HepG2 (cell line): Measurements from ENCODE around the gene LLGL1. TPM values are rescaled to one million over a fixed set of nuclear protein-coding genes. Genes with fewer than 3 reads are reported as not detected.

Experiments
- ATAC-seq: fragments of 200-7000 bp; cut with Tn5 transposase; 3 replicates; pipeline ENCODE4 v1.9.1; 2020; ENCODE audit warnings: mild to moderate bottlenecking, moderate library complexity
- BruUV-seq: library from RNA; stranded (reverse); fragments of 400-500 nt; replicated peaks from 2 replicates; lab custom pipeline; 2021; lab: Mats Ljungman, UMichigan
- CTCF ChIA-PET: fragments of 300-600 bp; formaldehyde crosslinking; extraction: SDS; loops from one replicate; lab custom pipeline; 2021; ENCODE audit warnings: low total read pairs, inconsistent platforms, low intra/inter-chr PET ratio; lab: Yijun Ruan, JAX
- POLR2A ChIA-PET: fragments of 350-600 bp; sonication (Branson Sonifier 250); formaldehyde crosslinking; loops from one replicate; lab custom pipeline; 2020; ENCODE audit warnings: antibody characterized with exemption, inconsistent platforms; lab: Yijun Ruan, JAX
- DNase-seq: peaks from one replicate; pipeline ENCODE4 v3.0.0-alpha.2; 2015; ENCODE audit warnings: low spot score
- FAIRE-seq: peaks from 3 replicates; lab custom pipeline; 2011; peaks lifted over from hg19 to GRCh38; lab: Jason Lieb, UNC
- H2AFZ ChIP-seq: one replicate; pipeline ENCODE4 v1.6.1; 2011; ENCODE audit warnings: low read length, inconsistent platforms
- H3K27ac ChIP-seq: fragments of 300-600 bp; 3 replicates; pipeline ENCODE4 v1.8.0; 2011; ENCODE audit warnings: mixed run types, mild to moderate bottlenecking, mixed read lengths, low read length, inconsistent platforms; ENCODE audit not compliant: insufficient read depth; ENCODE audit errors: extremely low read length
- H3K27me3 ChIP-seq, 2 experiments: fragments of 200-600 bp in 1 of 2; 2 replicates in 1 of 2; 3 replicates in 1 of 2; pipeline versions ENCODE4 v1.6.0 to v1.8.0; 2011; ENCODE audit warnings: low read length in 2 of 2, mild to moderate bottlenecking in 2 of 2, moderate library complexity in 2 of 2, inconsistent platforms in 1 of 2; ENCODE audit not compliant: insufficient read depth in 2 of 2, control insufficient read depth in 1 of 2
- H3K36me3 ChIP-seq, 2 experiments: fragments of 200-600 bp in 1 of 2; replicated peaks in 1 of 2; 2 replicates in 1 of 2; 3 replicates in 1 of 2; pipeline versions ENCODE4 v1.5.1 to v1.8.0; 2011; ENCODE audit warnings: low read length in 2 of 2, inconsistent platforms in 1 of 2; ENCODE audit not compliant: insufficient read depth in 2 of 2, control insufficient read depth in 1 of 2
- H3K4me1 ChIP-seq: 2 replicates; pipeline ENCODE4 v1.5.1; 2012; ENCODE audit warnings: low read length, inconsistent platforms; ENCODE audit not compliant: insufficient read depth
- H3K4me2 ChIP-seq: 2 replicates; pipeline ENCODE4 v1.6.0; 2011; ENCODE audit warnings: low read depth, low read length, inconsistent platforms
- H3K4me3 ChIP-seq, 3 experiments: fragments of 200-600 bp in 1 of 3; sonication (generic), shearing (Covaris generic) in 1 of 3; replicated peaks in 1 of 3; 2 replicates each; pipeline ENCODE4 v1.5.1; 2011 to 2016; ENCODE audit warnings: low read length in 3 of 3, inconsistent platforms in 2 of 3, low read depth in 2 of 3, mild to moderate bottlenecking in 2 of 3, control low read depth in 1 of 3, mixed read lengths in 1 of 3; ENCODE audit not compliant: insufficient read depth in 1 of 3
- H3K79me2 ChIP-seq: one replicate; pipeline ENCODE4 v1.6.1; 2011; ENCODE audit warnings: low read length, inconsistent platforms; ENCODE audit not compliant: insufficient read depth
- H3K9ac ChIP-seq: 2 replicates; pipeline ENCODE4 v1.6.0; 2011; ENCODE audit warnings: mild to moderate bottlenecking, low read depth, low read length, inconsistent platforms; ENCODE audit not compliant: insufficient read depth
- H3K9me3 ChIP-seq: 2 replicates; pipeline ENCODE4 v1.5.1; 2012; ENCODE audit warnings: mild to moderate bottlenecking, low read length
- H4K20me1 ChIP-seq: 2 replicates; pipeline ENCODE4 v1.6.0; 2011; ENCODE audit warnings: inconsistent platforms, mild to moderate bottlenecking, low read length, moderate library complexity; ENCODE audit not compliant: insufficient read depth
- ELF1 ChIP-seq: sonication (generic); formaldehyde crosslinking; IDR thresholded peaks from 2 replicates; pipeline ENCODE4 v1.4.0; 2020; ENCODE audit warnings: missing genetic modification reagents
- ESRRA ChIP-seq: sonication (generic); formaldehyde crosslinking; IDR thresholded peaks from 2 replicates; pipeline ENCODE4 v1.5.1; 2020; ENCODE audit warnings: mild to moderate bottlenecking, low read depth, missing genetic modification reagents
- HINFP ChIP-seq: sonication (generic); formaldehyde crosslinking; IDR thresholded peaks from 2 replicates; pipeline ENCODE4 v1.4.0; 2020; ENCODE audit warnings: low read depth, mild to moderate bottlenecking, missing genetic modification reagents
- KDM4B ChIP-seq: sonication (generic); formaldehyde crosslinking; IDR thresholded peaks from 2 replicates; pipeline ENCODE4 v1.4.0; 2020; ENCODE audit warnings: missing genetic modification reagents
- LRRFIP1 ChIP-seq: sonication (generic); formaldehyde crosslinking; conservative IDR thresholded peaks from 2 replicates; pipeline ENCODE4 v1.4.0; 2020; ENCODE audit warnings: missing genetic modification reagents
- MYNN ChIP-seq: sonication (generic); formaldehyde crosslinking; IDR thresholded peaks from 2 replicates; pipeline ENCODE4 v1.4.0; 2020; ENCODE audit warnings: mild to moderate bottlenecking, low read depth, missing genetic modification reagents
- NR2C2 ChIP-seq: sonication (generic); formaldehyde crosslinking; IDR thresholded peaks from 2 replicates; pipeline ENCODE4 v1.4.0; 2020; ENCODE audit warnings: missing genetic modification reagents, mild to moderate bottlenecking, moderate library complexity, borderline replicate concordance
- PCBP1 ChIP-seq: fragments of 200-400 bp; formaldehyde crosslinking; IDR thresholded peaks from 2 replicates; pipeline ENCODE4 v1.6.1; 2017; ENCODE audit warnings: mild to moderate bottlenecking, low read depth, low read length, borderline replicate concordance
- PHF8 ChIP-seq: sonication (generic); formaldehyde crosslinking; IDR thresholded peaks from 2 replicates; pipeline ENCODE4 v1.5.0; 2020; ENCODE audit warnings: missing genetic modification reagents
- POLR2G ChIP-seq: fragments of 200-400 bp; formaldehyde crosslinking; IDR thresholded peaks from 2 replicates; pipeline ENCODE4 v1.6.1; 2018; ENCODE audit warnings: mild to moderate bottlenecking, low read depth, low read length, moderate library complexity
- PRPF4 ChIP-seq: fragments of 200-400 bp; formaldehyde crosslinking; IDR thresholded peaks from 2 replicates; pipeline ENCODE4 v1.6.1; 2016; ENCODE audit warnings: low read length, low read depth; ENCODE audit not compliant: poor library complexity, severe bottlenecking
- SAP130 ChIP-seq: IDR thresholded peaks from 2 replicates; pipeline ENCODE4 v1.6.1; 2016; ENCODE audit warnings: low read depth
- SATB2 ChIP-seq: sonication (generic); formaldehyde crosslinking; IDR thresholded peaks from 2 replicates; pipeline ENCODE4 v1.5.0; 2020; ENCODE audit warnings: missing genetic modification reagents
- SPEN ChIP-seq: sonication (generic); formaldehyde crosslinking; IDR thresholded peaks from 2 replicates; pipeline ENCODE4 v1.5.1; 2020; ENCODE audit warnings: low read depth, mild to moderate bottlenecking, missing genetic modification reagents
- SRY ChIP-seq: sonication (generic); formaldehyde crosslinking; IDR thresholded peaks from 2 replicates; pipeline ENCODE4 v1.8.0; 2022; ENCODE audit warnings: mild to moderate bottlenecking, missing genetic modification reagents
- TFAP4 ChIP-seq: sonication (generic); IDR thresholded peaks from 2 replicates; pipeline ENCODE4 v1.6.1; 2016; ENCODE audit warnings: low read depth, borderline replicate concordance
- XBP1 ChIP-seq: sonication (generic); formaldehyde crosslinking; IDR thresholded peaks from 2 replicates; pipeline ENCODE4 v1.5.0; 2020; ENCODE audit warnings: missing genetic modification reagents
- XRCC5 ChIP-seq: fragments of 200-400 bp; formaldehyde crosslinking; optimal IDR thresholded peaks from 2 replicates; pipeline ENCODE3; 2017; ENCODE audit warnings: mild to moderate bottlenecking, low read length
- ZSCAN20 ChIP-seq: sonication (generic); formaldehyde crosslinking; IDR thresholded peaks from 2 replicates; pipeline ENCODE4 v1.4.0; 2020; ENCODE audit warnings: missing genetic modification reagents, mild to moderate bottlenecking, borderline replicate concordance
- WGBS: methylation state at CpG from one replicate; pipeline ENCODE4 v1.1.6; 2017; ENCODE audit warnings: low lambda C conversion rate; 5-methylcytosine and 5-hydroxymethylcytosine counted together
- in situ Hi-C: cut with HindIII; loops from 2 replicates; pipeline ENCODE4 v1.10.0; 2017; ENCODE audit warnings: low pct_unique_long_range_greater_than_20kb; ENCODE audit not compliant: extremely low pct_ligation_motif_present
- intact Hi-C: fragments of 100-400 bp; cut with micrococcal nuclease; formaldehyde crosslinking; loops from one replicate; pipeline ENCODE4 v1.10.0; 2022; ENCODE audit not compliant: unreplicated experiment
- polyA plus RNA-seq, 8 experiments: library from polyadenylated mRNA; depleted of rRNA in 3 of 8; stranded (reverse) in 7 of 8; unstranded in 1 of 8; fragments of >200 nt; fragmentation: Illumina TruSeq in 4 of 8; extraction: Trizol in 4 of 8; gene quantifications; 2 replicates each; pipeline versions ENCODE4 v1.2.1 to v1.2.3, GENCODE V29; 2011 to 2016; ENCODE audit warnings: low read depth in 4 of 8, missing spikeins in 1 of 8, mixed read lengths in 1 of 8; ENCODE audit not compliant: insufficient read depth in 1 of 8
- total RNA-seq, 5 experiments: library from RNA; depleted of rRNA; stranded (reverse); fragments of >200 nt; fragmentation: Illumina TruSeq; extraction: Trizol; gene quantifications; 2 replicates each; pipeline ENCODE4 v1.2.3, GENCODE V29; 2016; ENCODE audit warnings: low read depth in 1 of 5

LLGL1 gene
- total and polyA plus RNA-seq, 2 of the 13 experiments (the other 11 are each of a cell fraction or from before 2014, with no cell fraction given): 15.0 to 15.3 TPM

GRCh38 chr17:18183334-18184142 lies 41.9 kb upstream of the LLGL1 start, which contains the start of gene ALKBH5:
TSS of gene ALKBH5 (plus strand) at chr17:18183828. CDS start at chr17:18184244, 416 bp downstream.
- peak; percentile 99 for DNase-seq
- peak within 1 kb of the TSS; percentile 80 to 96 (median 81) for H3K4me3 ChIP-seq
- H3K4me1 ChIP-seq: peaks cover 58% of the 10 kb centered on the region
- H3K27ac ChIP-seq: peak within 1 kb of the TSS; percentile 96
- H3K27me3 ChIP-seq: no peaks in the 10 kb centered on the region
- 0% methylated on average over 17 of the region's 98 CpGs for WGBS
- H2AFZ ChIP-seq: no peak within 1 kb of the TSS
- peak; percentile 91 for ATAC-seq
- peaks cover 44% of the 10 kb centered on the region for H3K79me2 ChIP-seq
- ChIA-PET CTCF (no interaction called here), POLR2A (interaction anchor here (0.7 to 2.6 kb wide), 22 partner anchors 8 to 675 kb away, joined by 3 to 29 read pairs (median 4); partner anchors contain the start of genes DRC3, LLGL1, PRPSAP2 and SHMT1)
- in situ Hi-C loops (no loop called here), intact Hi-C loops (no loop called here)
- no TSS peak for BruUV-seq
- H4K20me1 ChIP-seq: peaks cover 41% of the 10 kb centered on the region
- H3K4me2 ChIP-seq: peak within 1 kb of the TSS; percentile 99
- FAIRE-seq: peak; percentile 99
- peaks cover 3 to 18% of the 10 kb centered on the region in 2 experiments; a peak in 4 of 5 replicates for H3K36me3 ChIP-seq
- H3K9ac ChIP-seq: peak within 1 kb of the TSS; percentile 87
- H3K9me3 ChIP-seq: no peaks in the 10 kb centered on the region
- TF ChIP-seq PCBP1 (no peak), XBP1 (CRISPR knock-in tag) (no peak), ESRRA (CRISPR knock-in tag) (no peak; the same call in none of the 2 replicates), SPEN (CRISPR knock-in tag) (peak; percentile 34), NR2C2 (CRISPR knock-in tag) (peak; percentile 63; the same call in 1 of the 2 replicates), PHF8 (CRISPR knock-in tag) (peak; percentile 57; the same call in 1 of the 2 replicates), TFAP4 (no peak), POLR2G (peak; percentile 70), ZSCAN20 (CRISPR knock-in tag) (no peak), ELF1 (peak; percentile 84), KDM4B (no peak), HINFP (CRISPR knock-in tag) (peak; percentile 92), SATB2 (0 out of 2 replicates have a peak, but pooled peaks have one; percentile 8), SAP130 (CRISPR knock-in tag) (peak; percentile 70), PRPF4 (no peak), XRCC5 (peak; percentile 53), MYNN (no peak), LRRFIP1 (CRISPR knock-in tag) (no peak), SRY (no peak)
